RWPE2 (cell line): ENCODE data around the gene BOD1L1.
"Not testable (repeated sequence)": the region's sequence is repeated elsewhere in the genome, so short reads cannot be mapped to it uniquely, and the experiment has no call there.

ENCODE experiments used
- ATAC-seq: fragments of 200-7000 bp; cut with Tn5 transposase; 3 replicates; pipeline ENCODE4 v1.9.1; 2021; ENCODE audit warnings: low read depth
- DNase-seq: peaks from one replicate; pipeline ENCODE4 v3.0.0-alpha.2; 2020; ENCODE audit warnings: low spot score
- H3K27ac ChIP-seq: fragments of 450-650 bp; 2 replicates; pipeline ENCODE4 v1.5.1; 2017; ENCODE audit warnings: mild to moderate bottlenecking; ENCODE audit not compliant: poor library complexity, severe bottlenecking
- H3K27me3 ChIP-seq: fragments of 250-450 bp; sonication (Bioruptor Pico); 2 replicates; pipeline ENCODE4 v1.5.1; 2021; ENCODE audit warnings: mild to moderate bottlenecking, moderate library complexity; ENCODE audit not compliant: insufficient read depth, poor library complexity, severe bottlenecking
- H3K36me3 ChIP-seq: fragments of 250-450 bp; sonication (Bioruptor Pico); 2 replicates; pipeline ENCODE4 v1.5.1; 2020; ENCODE audit warnings: low read depth, mild to moderate bottlenecking, moderate library complexity
- H3K4me1 ChIP-seq: fragments of 250-450 bp; sonication (Bioruptor Pico); 2 replicates; pipeline ENCODE4 v1.5.1; 2021; ENCODE audit warnings: mild to moderate bottlenecking, moderate library complexity; ENCODE audit not compliant: insufficient read depth, poor library complexity, severe bottlenecking
- H3K4me3 ChIP-seq: fragments of 250-450 bp; sonication (Bioruptor Pico); 2 replicates; pipeline ENCODE4 v1.5.1; 2021; ENCODE audit warnings: mild to moderate bottlenecking, moderate library complexity; ENCODE audit not compliant: severe bottlenecking
- H3K9me3 ChIP-seq: fragments of 250-450 bp; sonication (Bioruptor Pico); 2 replicates; pipeline ENCODE4 v1.5.1; 2021; ENCODE audit warnings: mild to moderate bottlenecking, moderate library complexity; ENCODE audit not compliant: severe bottlenecking
- TF ChIP-seq, protein P1 (sequence below): fragments of 450-650 bp; IDR thresholded peaks from one replicate; pipeline ENCODE4 v1.5.1; 2017; ENCODE audit warnings: mild to moderate bottlenecking, moderate library complexity; ENCODE audit not compliant: poor library complexity, severe bottlenecking

Gene BOD1L1

DNA sequence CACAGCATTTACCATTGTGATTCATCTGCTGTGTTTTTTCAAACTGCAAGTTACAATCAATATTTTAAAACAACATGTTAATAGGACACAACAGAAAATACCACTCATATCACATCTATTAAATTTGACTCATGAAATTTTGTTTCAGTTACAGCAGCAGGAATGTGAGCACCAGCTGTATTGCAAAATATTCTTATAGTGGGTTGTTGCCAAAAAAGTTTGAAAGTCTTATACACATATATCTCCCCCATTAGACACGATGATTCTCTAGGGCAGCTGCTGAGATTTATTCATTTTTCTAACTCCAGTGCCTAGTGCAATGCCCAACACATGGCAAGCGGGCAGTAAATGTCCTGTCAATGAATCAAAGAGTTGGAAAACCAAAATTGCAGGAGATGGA lies 56.6 kb downstream of the BOD1L1 start:
- TF ChIP-seq, protein P1, sequence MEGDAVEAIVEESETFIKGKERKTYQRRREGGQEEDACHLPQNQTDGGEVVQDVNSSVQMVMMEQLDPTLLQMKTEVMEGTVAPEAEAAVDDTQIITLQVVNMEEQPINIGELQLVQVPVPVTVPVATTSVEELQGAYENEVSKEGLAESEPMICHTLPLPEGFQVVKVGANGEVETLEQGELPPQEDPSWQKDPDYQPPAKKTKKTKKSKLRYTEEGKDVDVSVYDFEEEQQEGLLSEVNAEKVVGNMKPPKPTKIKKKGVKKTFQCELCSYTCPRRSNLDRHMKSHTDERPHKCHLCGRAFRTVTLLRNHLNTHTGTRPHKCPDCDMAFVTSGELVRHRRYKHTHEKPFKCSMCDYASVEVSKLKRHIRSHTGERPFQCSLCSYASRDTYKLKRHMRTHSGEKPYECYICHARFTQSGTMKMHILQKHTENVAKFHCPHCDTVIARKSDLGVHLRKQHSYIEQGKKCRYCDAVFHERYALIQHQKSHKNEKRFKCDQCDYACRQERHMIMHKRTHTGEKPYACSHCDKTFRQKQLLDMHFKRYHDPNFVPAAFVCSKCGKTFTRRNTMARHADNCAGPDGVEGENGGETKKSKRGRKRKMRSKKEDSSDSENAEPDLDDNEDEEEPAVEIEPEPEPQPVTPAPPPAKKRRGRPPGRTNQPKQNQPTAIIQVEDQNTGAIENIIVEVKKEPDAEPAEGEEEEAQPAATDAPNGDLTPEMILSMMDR: no peak
- no peak overlapping the region for H3K27ac ChIP-seq

DNA sequence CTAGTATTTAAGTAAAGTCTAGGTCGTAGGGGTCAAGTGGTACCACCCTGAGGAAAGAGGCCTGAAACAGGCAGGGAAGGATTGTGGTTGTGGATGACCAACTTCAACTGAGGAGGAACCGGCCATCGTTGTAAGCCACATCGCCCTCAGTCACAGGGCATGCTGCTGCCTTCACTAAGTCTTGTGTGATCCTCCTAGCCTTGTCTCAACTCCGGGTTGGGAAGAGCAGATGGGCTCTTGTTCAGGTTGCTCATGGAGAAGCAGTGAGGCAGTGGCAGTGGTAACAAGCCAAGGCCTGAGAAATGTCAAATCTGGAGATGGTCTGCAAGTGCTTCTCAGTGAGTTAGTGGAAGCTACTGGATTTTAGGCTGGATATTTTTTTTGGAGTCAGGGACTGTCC lies 60.4 kb downstream of the BOD1L1 start:
- Histone ChIP-seq H3K27me3 (no peaks in the 10 kb centered on the region), H3K4me3 (no peak overlapping the region), H3K27ac (no peak overlapping the region), H3K36me3 (peaks cover 39% of the 10 kb centered on the region), H3K9me3 (no peaks in the 10 kb centered on the region), H3K4me1 (no peaks in the 10 kb centered on the region)
- TF ChIP-seq, protein P1: no peak
- no peak; the same call in 2 of the 3 replicates for ATAC-seq
- DNase-seq: no peak

More for the DNA sequence above, 56.6 kb downstream of the BOD1L1 start:
- ATAC-seq (no peak), DNase-seq (no peak)
- H3K4me3 ChIP-seq: no peak overlapping the region
- H3K36me3 ChIP-seq: peaks cover 58% of the 10 kb centered on the region
- no peaks in the 10 kb centered on the region for H3K9me3 ChIP-seq
- no peaks in the 10 kb centered on the region for H3K4me1 ChIP-seq
- no peaks in the 10 kb centered on the region for H3K27me3 ChIP-seq

DNA sequence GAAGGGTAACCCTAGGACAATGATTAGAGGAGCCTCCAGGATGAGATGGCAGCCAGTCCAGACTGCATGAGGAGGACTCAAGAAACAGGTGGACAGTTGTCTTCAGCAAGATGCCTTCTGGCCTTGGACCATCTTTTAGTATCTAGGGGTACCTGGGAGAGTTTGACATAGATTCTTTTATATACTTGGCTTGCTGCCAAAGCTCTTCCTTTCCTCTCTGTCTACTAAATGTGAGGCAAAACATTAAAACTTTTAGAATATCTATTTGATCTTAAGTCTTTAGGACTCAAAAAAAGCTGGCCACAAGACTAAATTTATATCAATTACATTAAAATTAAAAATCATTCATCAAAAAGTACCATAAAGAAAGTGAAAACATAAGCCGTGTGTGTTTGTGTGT lies 64.6 kb downstream of the BOD1L1 start:
- DNase-seq (no peak), ATAC-seq (no peak)
- H3K9me3 ChIP-seq: no peaks in the 10 kb centered on the region
- no peak overlapping the region for H3K4me3 ChIP-seq
- H3K27me3 ChIP-seq: no peaks in the 10 kb centered on the region
- H3K36me3 ChIP-seq: no peaks in the 10 kb centered on the region
- H3K27ac ChIP-seq: no peak overlapping the region
- peaks cover 10% of the 10 kb centered on the region for H3K4me1 ChIP-seq
- TF ChIP-seq, protein P1: no peak

DNA sequence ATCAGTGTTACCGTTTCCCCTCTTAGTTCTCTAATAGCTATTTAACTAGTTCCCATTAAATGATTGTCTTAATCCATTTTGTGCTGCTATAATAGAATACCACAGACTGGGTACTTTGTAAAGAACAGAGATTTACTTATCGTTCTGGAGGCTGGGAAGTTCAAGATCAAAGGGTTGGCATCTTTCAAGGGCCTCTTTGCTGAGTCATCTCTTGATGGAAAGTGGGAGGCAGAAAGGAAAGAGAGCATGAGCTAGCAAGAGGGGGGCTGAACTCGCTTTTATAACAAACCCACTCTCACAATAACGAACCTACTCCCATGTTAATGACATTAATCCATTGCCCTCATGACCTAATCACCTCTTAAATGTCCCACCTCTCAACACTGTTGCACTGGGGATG lies 65.9 kb downstream of the BOD1L1 start:
- no peak for DNase-seq
- no peaks in the 10 kb centered on the region for H3K9me3 ChIP-seq

GRCh38 chr4:13560111-13560510 lies 67.4 kb downstream of the BOD1L1 start:
- Histone ChIP-seq H3K27ac (peak overlapping the region; percentile 76), H3K4me1 (peaks cover 10% of the 10 kb centered on the region)
- H3K4me3 ChIP-seq, H3K36me3 ChIP-seq, ATAC-seq, H3K9me3 ChIP-seq, DNase-seq, H3K27me3 ChIP-seq: not testable (repeated sequence)

More for the DNA sequence above, 65.9 kb downstream of the BOD1L1 start:
- Histone ChIP-seq H3K27me3 (no peaks in the 10 kb centered on the region), H3K4me1 (peaks cover 10% of the 10 kb centered on the region), H3K27ac (no peak overlapping the region), H3K4me3 (no peak overlapping the region), H3K36me3 (no peaks in the 10 kb centered on the region)
- ATAC-seq: no peak
- TF ChIP-seq, protein P1: no peak
